ENCODE results near the gene EFHC2.

DNA sequence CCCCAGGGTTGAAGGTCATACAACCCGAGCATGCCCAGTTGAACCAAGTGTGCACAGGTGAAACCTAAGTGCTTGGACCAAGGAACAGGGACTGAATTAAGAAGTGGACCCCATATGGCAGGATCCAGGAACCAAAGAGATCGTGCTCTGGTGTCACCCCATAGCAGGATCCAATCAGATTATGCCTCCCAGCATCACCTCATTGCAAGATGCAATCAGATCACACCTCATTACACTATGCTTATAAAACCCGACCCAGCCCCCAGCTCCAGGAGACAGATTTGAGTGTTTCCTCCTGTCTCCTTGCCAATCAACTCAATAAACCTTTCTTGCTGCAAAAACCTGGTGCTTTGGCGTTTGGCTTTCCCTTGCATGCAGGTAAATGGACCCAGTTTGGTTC, 37.6 kb downstream of the EFHC2 start:
- TF ChIP-seq, protein P1, sequence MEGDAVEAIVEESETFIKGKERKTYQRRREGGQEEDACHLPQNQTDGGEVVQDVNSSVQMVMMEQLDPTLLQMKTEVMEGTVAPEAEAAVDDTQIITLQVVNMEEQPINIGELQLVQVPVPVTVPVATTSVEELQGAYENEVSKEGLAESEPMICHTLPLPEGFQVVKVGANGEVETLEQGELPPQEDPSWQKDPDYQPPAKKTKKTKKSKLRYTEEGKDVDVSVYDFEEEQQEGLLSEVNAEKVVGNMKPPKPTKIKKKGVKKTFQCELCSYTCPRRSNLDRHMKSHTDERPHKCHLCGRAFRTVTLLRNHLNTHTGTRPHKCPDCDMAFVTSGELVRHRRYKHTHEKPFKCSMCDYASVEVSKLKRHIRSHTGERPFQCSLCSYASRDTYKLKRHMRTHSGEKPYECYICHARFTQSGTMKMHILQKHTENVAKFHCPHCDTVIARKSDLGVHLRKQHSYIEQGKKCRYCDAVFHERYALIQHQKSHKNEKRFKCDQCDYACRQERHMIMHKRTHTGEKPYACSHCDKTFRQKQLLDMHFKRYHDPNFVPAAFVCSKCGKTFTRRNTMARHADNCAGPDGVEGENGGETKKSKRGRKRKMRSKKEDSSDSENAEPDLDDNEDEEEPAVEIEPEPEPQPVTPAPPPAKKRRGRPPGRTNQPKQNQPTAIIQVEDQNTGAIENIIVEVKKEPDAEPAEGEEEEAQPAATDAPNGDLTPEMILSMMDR (IDR thresholded peaks at IDR 0.05), result no peak
- TF ChIP-seq MXI1 (IDR thresholded peaks at IDR 0.05; ENCODE audit: low read depth, low read length), result no peak

All from SK-N-SH (cell line).